HG03139 (cell line): Measurements from ENCODE around the gene FAM120B.
"Not testable (repeated sequence)": the region's sequence is repeated elsewhere in the genome, so short reads cannot be mapped to it uniquely, and the experiment has no call there.

Experiments
- ATAC-seq: cut with Tn5 transposase; IDR thresholded peaks from one replicate; pipeline ENCODE4 v1.9.1; 2021; ENCODE audit not compliant: unreplicated experiment

Gene FAM120B

DNA sequence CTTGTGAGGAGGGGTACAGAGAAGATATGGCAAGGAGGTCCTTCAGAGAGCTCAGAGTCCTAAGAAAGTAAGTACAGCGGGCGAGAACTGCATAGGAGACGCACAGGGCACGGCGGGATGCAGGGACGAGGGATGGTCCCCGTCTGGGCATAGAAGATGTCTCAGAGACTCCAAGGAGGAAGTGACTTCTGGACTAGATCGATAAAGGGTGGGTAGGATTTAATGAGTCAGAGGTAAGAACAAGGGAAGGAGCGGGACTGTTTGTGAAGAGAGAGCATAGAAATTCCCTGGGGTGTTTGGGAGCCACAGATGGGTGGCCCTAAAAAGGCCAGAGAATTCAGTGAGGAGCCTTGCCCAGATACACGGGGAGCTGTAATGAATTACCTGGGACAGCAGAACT, 69.1 kb downstream of the FAM120B start:
- no peak for ATAC-seq

DNA sequence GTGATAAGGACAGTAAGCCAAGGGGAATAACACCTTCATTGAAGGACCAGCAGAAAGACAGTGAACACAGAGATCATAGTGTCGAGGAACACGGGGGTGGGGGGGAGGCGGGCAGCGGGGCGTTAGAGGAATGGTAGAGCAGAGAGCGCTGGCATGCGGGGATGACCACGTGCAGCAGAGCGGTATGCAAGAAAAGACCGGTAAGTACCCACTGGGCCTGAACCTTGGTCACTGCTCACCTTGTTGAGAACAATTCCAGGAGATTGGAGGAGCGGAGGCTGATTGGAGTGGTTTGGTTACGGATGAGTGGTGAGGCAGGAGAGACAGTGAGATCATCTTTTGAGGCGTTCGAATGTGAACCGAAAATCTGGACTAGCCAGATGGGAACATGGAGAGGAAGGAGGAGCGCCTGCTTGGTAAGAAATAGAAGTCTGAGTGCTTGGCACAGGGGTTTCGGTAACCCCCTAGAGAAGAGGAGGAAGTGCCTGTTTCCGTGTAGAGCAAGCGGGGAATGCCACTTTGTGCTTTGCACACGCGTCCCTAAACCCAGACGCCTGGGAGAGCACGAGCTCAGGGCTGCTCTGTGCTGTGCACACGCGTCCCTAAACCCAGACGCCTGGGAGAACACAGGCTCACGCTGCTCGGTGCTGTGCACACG, 70.0 kb downstream of the FAM120B start:
- no peak for ATAC-seq

DNA sequence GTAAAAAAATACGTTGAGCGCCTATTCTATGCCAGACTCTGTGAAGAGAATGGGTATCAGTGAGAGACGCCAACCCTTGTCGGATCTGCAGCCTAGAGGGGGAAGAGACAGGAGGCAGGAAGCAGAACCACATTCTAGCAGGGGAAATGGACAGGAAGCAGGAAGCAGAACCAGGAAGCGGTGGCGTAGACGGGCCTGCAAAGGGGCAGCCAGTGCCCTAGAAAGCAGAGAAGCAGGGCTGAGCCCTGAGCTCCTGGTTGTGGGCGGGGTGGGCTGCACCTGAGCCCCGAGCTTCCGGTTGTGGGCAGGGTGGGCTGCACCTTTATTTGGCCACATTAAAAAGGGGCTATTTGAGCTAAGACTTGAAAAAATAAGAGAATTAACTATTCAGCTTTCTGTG, 71.9 kb downstream of the FAM120B start:
- no peak for ATAC-seq

DNA sequence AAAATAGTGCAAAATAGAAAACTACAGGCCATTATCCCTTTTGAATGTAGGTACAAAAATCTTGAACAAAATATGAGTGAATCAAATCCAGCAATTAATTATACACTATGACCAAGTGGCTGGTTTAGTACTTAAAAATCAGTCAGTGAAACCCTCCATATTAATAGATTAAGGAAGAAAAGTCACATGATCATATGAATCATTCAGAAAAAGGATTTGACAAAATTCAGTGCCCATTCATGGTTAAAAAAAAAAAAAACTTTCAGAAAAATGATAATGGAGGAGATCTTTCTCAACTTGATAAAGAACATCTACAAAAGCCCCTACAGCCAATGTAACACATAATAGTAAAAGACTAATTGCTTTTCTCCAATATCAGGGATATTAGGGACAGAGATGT, 75.0 kb downstream of the FAM120B start:
- no peak for ATAC-seq

DNA sequence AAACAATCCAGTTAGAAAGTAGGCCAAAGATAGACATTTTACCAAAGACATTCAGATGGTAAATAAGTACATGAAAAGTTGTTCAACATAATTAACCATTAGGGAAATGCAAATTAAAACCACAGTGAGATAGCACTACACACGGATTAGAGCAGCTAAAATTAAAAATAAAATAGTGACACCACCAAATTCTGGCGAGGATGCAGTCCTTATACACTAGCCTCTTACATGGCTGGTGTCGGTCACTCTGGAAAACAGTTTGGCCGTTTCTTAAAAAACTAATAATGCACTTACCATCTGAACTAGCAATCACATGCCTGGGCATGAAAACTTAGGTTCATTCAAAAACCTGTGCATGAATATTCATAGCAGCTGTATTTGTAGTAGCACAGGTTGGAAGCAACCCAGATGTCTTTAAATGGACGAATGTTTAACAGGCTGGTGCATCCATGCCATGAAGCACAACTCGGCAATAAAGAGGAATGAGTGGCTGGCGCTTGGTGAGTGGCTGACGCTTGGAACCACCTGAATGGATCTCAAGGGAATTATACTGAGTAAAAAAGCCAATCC, 77.0 kb downstream of the FAM120B start:
- no peak for ATAC-seq

DNA sequence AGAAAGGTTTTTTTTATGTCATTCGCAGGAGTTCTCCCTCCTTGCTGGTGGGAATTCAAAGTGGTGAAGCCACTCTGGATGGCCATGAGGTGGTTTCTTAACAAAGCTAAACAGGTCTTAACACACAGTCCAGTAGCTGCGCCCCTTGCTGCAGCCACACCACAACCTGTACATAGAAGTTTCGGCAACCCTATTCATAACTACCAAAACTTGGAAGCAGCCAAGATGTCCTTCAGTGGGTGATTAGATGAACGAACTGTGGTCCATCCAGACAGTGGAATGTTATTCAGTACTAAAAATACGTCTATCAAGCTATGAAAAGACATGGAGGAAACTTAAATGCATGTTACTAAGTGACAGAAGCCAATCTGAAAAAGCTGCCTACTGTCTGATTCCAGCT, 78.9 kb downstream of the FAM120B start:
- ATAC-seq = no peak

DNA sequence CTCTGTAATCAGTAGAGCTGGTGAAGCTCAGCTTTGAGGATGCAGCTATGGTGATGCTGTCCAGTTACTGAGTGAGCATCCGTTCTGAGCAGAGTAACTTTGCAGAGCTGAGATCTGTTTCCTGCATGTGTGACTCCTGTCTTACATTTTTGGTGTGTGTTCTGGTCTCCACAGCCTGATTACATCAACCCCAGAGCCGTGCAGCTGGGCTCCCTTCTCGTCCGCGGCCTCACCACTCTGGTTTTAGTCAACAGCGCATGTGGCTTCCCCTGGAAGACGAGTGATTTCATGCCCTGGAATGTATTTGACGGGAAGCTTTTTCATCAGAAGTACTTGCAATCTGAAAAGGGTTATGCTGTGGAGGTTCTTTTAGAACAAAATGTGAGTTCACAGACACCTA, 81.6 kb downstream of the FAM120B start:
- no peak for ATAC-seq

DNA sequence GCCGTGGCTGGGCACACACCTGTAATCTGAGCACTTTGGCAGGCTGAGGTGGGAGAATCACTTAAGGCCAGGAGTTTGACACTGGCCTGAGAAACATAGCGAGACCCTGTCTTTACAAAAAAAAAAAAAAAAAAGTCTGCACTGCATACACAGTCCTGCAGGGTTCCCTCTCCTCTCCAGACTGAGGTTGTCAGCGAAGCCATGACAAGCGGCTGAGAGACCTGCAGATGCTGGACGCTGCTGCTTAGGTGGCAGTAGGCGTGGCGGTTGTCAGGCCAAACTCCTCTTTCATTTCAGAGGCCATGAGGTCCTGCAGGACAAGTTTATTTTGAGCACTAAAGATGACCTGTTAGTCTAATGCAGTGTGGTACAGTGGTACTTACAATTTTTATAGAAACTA, 86.5 kb downstream of the FAM120B start:
- no peak for ATAC-seq

DNA sequence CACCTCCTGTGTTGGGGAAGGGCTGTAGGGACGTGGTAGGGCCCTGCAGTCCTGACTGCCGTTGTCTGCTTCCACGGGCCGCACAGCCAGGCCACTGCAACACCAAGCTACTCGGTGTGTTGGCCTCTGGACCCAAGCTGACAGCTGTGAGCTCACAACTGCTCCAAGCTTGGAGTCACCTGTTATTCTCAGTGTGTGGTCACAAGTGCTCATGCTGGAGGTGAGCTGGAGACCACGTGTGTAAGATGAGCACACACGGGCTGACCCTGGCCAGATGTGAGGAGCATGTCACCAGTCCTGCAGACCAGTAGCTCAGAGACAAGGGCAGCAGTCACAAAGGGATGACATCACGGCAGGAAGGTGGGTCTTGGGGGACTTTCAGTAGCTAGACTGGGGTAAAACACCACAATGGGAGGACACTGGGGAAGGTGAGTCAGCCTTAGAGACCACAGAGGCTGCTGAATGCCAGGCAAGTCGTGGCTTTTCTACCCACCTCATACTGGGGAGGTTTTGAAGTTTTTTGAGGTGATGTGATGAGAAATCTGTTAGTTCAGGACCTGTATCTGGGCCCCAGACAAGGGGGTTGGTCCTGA, 87.3 kb downstream of the FAM120B start:
- no peak for ATAC-seq

DNA sequence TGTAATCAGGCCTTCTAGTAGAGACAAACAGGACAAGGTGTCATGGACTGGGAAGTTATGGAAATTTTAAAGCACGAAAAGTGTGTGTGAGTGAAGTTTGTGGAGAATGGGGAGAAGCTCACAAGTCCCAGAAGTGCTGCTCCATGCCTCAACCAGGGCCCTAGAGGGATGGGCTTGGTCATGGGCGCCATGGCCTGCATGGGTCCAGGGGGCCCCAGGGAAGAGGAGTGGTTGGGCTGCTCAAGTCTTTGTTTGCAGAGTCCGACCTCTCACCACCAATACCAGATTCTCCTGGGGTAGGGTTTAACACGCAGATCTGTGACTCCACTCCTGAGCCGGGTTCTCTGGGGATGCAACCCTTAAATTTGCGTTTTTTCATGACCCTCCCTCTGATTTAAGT, 88.4 kb downstream of the FAM120B start:
- no peak for ATAC-seq

DNA sequence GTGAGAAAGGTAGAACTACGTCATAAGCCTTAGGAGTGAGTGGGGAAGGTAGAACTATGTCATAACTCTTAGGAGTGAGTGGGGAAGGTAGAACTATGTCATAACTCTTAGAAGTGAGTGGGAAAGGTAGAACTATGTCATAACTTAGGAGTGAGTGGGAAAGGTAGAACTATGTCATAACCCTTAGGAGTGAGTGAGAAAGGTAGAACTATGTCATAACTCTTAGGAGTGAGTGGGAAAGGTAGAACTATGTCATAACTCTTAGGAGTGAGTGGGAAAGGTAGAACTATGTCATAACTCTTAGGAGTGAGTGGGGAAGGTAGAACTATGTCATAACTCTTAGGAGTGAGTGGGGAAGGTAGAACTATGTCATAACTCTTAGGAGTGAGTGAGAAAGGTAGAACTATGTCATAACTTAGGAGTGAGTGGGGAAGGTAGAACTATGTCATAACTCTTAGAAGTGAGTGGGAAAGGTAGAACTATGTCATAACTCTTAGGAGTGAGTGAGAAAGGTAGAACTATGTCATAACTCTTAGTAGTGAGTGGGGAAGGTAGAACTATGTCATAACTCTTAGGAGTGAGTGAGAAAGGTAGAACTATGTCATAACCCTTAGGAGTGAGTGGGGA, 92.3 kb downstream of the FAM120B start:
- ATAC-seq = not testable (repeated sequence)

DNA sequence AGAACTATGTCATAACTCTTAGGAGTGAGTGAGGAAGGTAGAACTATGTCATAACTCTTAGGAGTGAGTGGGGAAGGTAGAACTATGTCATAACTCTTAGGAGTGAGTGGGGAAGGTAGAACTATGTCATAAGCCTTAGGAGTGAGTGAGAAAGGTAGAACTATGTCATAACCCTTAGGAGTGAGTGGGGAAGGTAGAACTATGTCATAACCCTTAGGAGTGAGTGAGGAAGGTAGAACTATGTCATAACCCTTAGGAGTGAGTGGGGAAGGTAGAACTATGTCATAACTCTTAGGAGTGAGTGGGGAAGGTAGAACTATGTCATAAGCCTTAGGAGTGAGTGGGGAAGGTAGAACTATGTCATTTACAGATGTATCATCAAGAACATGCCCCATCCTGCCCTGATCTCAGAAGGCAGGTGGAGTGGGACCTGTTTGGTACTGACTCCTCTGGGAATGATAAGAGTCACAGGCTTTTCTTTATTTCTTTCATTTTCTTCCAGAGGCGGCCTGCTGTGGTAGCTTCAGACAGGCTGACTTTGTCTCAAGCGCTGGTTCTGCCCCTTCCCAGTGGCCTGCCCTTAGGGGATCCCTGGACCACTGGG, 93.5 kb downstream of the FAM120B start:
- ATAC-seq = not testable (repeated sequence)

DNA sequence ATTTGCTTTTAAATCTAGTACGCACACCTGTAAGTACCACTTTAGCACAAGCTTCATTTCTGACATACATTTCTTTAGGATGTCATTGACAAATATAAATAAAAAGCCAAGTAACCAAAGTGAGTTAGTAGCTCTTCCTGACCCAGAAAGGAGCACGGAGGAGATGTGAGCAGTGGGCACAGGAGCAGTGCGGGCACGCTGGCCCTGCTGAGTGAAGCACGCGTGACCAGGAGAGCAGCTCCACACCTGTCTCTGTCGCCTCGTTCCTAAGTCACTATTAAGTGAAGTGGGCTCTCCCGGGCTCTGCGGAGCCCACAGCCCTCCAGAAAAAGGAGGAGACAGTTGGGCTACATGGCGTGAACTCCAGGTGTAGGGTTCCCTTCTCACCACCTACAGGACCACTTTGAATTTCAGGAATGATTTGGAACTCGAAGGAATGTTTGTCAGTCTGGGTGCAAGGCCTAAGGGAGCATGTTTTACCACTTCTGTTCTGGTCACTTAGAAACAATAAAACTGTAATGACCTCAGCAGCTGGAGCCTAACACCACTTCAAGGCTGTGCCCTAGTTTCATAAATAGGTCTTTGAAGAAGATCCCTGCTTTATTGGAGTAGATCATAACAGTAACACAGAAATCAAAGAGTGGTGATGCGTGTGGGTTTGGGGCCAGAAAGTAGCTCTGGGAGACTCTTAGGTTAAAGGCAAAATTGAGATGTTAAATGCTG, 95.9 kb downstream of the FAM120B start:
- ATAC-seq = no peak

DNA sequence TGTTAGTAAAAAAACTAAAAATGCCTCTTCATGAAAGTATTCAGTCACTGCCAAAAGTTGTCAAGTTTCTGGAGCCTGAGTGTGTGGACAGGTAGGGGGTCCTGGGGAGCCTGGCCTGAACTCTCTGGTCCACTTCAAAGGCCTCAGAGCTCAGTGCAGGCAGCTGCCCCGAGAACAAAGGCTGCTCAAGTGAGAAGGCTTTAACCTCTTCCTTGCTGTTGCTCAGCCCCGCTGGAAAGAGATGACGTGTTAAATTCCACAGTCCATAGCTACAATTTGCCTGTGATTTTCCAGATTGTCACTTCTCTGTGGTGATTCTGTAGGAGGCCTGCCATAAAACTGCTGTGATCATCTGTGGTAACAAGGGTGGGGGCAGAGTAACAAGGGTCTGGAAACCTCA, 96.9 kb downstream of the FAM120B start:
- no peak for ATAC-seq

DNA sequence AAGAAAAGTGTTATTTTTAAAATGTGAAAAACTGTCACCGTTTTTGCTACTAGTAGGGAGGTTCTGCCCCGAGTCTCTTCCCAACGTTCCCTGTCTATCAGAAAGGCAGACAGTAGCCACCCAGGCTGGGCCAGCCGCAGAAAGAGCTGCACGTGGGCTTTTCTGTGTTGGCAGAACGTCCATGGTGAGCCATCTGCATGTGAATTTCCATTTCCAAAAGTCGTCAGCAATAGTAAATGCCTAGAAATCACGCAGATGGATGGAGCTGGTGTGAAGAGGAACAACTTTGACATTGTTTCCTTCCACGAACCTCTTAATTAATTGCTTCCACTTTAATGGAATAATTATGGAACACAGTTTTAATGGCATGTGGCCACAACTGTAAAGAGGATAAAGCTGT, 97.5 kb downstream of the FAM120B start:
- no peak for ATAC-seq

DNA sequence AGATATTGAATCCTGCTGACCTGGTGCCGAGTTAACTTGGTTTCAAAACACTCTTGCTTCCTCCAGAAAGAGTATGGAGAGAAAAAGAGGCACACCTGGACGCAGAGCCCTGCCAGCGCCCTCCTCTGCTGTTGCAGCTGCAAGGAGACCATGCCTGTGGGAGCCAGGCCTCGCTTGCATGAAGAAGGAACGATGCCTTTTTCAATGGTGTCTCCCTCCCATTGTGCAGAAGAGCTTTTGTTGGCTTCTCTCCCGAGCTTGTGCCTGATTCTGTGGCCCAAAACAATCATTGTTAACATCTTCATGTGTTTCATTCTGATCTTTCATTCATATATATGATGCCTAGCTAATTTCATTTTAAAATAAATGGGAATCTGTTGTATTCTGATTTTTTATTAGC, 98.1 kb downstream of the FAM120B start:
- ATAC-seq = no peak

DNA sequence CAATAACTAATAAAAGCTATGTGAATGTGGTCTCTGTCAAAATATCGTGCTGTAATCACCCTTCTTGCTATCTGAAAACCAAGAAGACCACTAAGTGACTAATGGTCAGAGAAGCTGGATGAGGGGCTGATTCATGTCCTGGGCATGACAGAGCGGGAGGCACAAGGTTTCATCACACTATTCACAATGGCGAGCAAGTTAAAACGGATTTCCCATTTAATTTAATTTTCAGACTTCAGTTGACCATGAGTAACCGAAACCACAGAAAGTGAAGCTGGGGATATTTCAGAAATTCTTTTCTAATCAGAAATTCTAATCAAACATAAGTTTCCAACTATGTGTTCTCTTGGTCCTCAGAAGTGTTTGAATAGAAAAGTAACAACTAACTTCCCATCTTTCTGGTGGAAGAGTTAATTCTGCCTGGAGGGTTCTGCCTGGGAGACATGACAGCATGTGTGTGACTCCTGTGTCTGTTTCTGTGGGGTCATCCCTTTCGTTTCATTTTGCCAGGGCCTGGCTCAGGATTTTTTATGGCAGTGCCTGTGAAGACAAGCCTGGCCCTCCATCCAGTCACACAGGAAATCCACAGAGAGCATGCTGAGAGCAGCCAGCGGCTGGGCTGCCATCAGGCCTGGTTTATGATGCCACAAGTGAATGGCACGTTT, 98.9 kb downstream of the FAM120B start:
- ATAC-seq = no peak

DNA sequence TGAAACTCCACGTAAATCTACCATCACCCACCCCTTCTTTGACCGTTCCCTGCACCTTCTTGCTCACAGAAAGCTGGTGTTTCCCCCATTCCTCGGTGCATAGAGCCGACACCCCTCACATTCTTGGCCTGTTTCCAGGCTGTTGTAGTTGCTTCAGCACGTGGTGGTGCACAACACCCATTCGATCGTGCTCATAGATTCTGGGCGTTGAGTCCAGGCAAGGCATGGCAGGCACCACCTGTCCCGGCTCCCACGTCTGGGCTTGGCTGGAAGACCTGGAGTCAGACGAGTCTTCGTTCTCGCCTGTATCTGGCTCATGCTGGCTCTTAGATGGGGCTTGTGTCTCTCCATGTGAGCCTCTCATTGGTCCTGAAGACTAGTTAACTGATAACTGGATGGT, 100.6 kb downstream of the FAM120B start:
- no peak for ATAC-seq

DNA sequence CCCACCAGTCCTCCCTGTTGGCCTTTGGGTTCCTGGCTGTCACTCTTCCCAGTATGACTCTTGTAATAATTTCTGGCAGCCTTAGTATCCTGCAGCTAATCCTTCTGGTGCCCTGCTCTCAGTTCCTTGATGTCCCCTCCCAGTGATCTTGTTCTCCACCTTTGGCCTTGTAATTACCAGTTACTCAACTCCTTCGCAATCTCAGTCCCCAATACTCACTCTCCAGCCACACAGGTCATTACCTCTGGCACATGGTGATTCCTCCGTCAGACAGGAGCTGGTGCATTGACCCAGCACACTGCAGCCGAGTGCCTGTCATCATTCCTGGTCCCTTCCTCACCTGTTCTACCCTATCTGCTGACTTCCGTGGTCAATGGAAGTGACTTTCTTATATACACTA, 101.4 kb downstream of the FAM120B start:
- ATAC-seq = no peak

DNA sequence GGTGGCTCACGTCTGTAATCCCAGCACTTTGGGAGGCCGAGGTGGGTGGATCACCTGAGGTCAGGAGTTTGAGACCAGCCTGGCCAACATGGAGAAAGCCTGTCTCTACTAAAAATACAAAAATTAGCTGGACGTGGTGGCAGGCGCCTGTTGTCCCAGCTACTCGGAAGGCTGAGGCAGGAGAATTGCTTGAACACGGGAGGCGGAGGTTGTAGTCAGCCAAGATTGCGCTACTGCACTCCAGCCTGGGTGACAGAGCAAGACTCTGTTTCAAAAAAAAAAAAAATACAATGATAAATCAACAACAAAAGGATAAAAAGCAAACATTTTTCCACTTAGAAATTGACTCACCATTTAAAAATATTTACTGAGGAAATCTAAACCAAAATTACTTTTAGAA, 103.2 kb downstream of the FAM120B start:
- not testable (repeated sequence) for ATAC-seq

DNA sequence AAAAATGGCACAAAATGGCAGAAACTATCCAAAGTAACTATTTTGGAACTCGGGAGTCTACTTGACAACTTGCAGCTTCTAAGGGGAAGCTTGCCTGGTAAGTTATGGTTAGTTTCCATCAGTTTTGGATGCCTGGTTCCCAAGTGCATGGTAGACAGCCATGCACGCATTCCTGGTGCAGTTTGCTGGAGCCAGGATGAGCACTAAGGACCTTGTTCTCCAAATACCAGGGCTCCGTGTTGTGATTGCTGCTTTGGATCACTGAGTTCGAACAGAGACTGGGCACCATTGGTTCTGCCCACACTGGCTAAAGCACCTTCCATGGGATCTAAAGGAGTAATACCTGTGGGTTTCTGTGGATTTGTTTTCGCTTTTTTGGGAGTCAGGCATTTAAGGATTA, 103.7 kb downstream of the FAM120B start:
- no peak for ATAC-seq
